ENCODE results near the gene RASSF4.
"Not testable (repeated sequence)": the region's sequence is repeated elsewhere in the genome, so short reads cannot be mapped to it uniquely, and the experiment has no call there.

Gene RASSF4

DNA sequence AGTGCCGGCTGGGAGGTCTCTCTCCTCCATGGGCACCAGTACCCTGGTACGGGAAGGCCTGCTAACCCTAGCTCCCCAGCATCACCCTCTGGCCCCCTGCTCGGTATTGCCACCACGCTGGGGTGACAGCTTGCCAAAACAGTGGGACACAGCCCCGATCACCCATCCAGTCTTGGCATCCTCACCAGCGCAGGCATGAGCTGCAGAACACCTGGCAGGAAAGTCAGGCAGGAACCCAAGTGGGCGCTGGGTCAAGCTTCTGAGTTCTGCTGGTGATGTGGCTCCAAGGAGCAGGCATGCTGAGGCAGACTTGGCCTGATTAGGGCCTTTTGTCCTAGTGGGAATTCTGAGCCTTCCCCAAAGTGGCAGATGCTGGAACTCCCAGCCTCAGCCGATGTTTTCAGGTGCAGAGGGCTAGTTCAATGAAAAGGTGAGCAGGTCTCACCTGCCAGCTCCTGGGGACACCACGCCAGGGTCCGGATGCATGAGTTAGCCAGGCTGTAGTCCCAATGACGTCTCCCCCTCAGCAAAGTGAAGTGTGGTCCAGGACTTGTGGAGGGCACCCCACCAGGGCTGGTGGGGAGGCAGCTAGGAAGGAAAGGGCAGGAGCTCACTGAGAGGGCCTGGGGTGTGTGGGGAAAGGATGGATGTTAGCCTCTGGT is 32.6 kb downstream of the RASSF4 start:
- DNase-seq: no peak

DNA sequence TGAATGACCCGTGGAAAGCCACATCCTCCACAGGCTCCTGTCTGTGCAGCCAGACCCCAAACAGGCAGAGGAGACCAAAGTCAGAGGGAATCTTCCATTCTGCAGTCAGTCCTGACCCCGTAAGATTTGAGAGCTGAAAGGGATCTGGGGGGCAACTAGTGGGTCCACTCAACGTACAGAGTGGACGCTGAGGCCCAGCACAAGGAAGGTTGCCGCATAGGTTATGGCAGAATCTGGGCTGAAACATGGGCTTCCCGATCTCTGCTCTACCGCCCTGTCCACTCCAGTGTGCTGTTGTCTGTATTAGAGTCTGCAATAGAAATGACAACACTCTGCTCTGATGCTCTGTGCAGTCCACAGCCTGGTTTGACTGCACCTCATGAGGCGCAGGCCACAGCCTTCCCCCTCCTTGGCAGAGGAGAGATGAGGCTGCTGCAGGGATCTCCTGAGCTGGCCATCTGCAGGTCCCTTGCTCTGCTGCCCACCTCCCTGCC is 33.2 kb downstream of the RASSF4 start:
- DNase-seq: no peak

DNA sequence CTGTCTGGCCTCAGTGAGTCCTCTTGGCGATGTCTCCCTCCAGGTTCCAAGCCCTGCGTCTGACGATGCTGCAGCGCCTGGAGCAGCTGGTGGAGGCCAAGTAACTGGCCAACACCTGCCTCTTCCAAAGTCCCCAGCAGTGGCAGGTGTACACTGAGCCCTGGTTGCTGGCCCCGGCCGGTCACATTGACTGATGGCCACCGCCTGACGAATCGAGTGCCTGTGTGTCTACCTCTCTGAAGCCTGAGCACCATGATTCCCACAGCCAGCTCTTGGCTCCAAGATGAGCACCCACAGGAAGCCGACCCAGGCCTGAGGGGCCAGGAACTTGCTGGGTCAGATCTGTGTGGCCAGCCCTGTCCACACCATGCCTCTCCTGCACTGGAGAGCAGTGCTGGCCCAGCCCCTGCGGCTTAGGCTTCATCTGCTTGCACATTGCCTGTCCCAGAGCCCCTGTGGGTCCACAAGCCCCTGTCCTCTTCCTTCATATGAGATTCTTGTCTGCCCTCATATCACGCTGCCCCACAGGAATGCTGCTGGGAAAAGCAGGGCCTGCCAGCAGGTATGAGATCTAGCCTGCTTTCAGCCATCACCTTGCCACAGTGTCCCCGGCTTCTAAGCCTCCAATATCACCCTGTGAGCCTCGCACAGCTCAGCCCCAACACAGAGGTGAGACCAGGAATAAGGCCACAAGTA is 33.8 kb downstream of the RASSF4 start:
- DNase-seq: no peak

DNA sequence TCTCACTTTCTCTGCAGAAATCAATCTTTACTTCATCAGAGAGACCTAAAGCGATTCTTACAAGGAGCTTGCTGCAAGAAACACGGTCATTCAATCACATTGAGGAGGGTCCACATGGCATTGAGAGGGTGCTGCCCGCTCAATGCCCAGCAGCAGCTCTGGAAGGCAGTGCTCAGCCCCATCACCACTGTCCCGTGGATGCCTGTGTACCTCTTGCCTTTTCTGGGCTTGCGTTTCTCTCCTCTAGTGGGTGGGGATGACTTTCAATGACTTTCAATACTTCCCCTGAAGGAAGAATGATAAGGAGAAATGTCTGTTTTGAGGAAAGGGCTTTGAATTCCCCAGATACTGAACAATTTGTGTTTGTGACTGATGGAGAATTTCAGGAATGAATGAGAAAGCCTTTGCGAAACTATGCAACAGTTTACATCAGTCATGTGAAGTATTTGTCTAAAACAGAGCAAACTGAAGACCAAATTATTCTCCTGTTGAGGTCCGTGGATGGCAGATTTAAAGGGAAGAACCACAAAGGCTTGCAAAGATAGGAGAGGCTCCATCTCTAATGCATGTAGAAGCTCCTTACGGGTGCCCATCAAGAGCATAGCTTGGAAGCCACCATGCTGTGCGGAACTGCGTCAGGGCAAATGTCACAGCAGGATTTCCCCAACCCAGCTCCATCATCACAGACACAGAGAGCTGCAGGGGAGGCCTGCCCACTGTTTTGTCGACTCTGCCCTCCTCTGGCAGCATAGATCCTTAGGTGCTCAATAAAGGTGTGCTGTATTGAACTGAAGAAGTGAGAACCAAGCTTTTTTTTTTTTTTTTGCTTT is 34.5 kb downstream of the RASSF4 start:
- no peak for DNase-seq

DNA sequence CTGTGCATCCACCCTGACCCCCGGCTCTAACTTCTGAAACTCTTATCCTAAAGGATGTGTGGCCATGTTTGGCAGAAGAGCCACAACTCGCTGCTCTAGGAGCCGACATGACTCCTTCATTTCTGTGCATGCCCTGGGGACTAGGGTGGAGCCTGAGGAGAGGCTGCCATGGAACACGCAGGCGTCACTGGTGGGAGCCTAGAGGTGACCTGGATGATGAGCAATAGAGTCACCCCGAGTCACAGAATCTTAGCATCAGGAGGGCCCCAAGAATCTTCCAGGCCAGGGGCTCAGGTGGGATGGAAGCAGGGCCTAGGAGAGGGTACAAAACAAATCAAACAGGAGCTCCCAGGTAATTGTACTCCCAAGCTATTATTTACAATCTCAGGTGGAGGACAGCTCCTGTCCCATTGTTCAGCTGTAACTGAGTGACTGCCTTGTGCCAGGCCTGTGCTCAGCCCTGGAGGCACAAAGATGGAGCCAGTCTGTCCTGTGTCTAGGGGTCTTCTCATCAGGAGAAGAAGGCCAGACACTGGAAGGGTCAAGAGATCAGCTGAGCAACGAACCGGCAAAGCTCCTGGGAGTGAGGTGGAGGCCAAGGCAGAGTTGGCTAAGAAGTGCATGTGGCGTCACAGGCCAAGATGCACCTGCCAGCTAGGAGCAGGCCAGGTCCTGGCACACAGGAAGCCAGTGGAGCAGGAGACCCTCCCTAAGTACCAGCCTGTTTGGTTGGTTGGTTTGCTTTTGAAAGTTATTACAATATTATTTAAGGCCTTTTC is 35.3 kb downstream of the RASSF4 start:
- DNase-seq: no peak

DNA sequence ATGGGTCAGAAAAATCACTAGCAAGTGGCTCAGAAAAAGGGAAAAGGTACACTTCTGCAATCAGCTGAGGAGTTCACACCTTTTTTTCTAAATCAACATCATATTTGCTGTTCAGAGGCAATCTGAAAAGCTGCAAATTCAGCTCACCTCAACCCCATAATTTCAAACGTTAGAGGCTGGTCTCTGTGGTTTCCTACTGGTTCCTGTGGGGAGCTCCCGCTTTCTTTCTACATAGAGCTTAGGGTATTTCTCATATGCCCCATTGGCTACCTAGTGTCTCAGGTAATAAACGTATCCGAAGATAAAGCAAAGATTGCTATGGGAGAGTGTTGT is 35.9 kb downstream of the RASSF4 start:
- DNase-seq: no peak

DNA sequence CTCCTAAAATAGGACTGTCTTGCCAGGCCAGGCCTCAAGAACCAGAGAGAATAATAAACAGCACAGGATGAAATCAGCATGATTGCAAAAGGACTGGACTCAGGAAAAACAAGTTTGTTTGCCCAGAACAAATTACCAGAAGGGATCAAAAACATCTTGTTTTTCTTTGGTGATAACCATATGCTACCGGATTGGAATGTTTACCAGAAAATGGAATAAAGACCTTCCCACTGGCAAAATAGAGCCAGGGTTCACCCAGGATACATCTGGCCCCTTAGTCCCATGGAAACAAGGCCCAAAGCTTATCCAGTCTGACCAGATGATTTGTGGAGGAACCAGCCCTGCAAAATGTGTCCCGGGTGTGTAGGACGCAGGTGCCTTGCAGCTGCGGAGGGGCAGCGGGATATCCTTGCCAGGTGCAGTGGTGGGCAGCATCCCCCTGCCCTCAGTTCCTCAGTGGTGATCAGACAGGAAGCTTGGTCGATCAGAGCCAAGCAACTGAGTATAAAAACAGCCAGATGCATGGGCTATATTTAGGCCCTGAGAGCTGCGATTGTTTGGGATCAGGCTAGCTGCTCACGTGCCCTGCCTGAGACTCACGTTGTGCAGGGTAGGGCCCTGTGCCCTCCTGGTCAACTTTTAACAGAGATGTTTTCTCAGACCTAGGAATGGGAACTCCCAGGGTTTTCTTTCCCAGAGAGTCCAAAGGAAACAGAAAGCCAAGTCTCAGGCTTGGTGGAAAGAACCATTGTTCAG is 36.5 kb downstream of the RASSF4 start:
- no peak for DNase-seq

DNA sequence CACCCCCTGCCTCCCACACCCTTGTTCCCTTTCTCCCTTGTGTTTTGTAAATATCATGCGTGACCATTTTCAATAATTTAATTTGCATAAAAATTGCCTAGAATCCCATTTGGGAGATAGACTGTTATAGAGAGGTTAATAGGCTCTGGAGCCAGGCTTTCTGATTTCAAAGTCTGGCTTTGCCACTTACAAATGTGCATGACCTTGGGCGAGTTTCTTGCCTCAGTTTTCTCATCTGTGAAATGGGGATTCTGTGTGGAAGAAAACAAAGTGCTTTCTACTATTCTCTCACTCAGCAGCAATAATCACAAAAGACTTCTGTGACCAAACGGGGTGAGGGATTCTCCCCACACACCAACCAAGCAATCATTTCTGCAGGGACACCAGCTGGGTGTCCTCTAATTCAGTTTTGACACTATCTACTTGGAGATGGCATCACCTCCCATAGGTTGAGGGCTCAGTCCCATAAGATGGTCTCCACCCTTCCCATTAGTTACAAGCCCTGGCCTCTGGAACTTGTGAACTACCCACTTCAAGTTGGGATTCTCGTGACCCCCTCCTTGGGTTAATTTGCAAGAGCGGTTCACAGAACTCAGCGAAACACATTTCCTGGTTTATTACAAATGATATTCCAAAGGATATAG is 37.6 kb downstream of the RASSF4 start:
- no peak for DNase-seq

DNA sequence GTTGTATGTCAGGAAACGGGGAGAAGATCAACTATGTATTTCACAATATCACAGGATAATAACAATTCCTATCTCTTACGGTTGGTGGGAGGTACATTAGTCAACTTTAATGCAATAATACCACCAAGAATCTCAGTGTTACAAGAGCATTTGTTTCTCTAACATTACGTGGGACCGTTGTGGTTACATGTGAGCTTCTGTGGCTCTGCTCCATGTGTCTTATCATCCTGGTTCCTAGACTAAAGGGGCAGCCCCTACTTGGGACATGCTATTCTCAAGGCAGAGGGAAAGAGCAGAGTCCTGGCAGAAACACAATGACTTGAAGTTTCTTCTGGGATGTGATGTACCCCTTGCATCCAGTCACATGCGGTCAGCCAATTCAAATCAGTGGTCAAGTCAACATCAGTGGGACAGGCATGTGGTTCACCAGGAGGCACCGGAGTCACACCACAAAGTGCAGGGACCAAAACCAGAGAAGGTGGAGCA is 38.6 kb downstream of the RASSF4 start:
- DNase-seq: no peak

DNA sequence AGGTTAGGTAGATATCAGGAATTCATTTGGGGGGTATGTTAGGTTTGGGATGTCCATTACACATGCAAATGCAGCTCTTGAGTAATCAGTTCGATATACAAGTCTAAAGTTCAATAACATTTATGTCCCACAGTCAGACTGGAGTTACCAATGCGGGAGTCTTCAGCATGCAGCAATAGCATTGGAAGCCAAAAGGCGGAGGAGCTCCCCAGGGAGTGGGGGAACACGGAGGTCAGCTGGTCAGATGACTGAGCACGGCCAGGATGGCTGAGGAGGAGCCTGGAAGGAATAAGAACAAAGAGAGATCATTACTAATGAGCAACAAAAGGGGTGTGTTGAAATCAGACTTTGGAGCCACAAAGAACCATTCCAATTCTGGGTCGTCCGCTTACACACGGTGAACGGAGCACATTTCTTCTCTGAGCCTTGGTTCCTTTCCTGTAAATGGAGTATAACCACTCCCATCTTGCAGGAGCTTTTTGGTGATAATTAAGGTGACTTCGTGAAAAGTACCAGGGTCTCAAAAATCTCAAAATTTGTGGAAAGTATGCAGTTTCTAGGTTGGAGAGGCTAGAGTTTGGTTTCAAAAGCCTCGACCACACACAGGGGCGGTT is 40.6 kb downstream of the RASSF4 start:
- DNase-seq: no peak

DNA sequence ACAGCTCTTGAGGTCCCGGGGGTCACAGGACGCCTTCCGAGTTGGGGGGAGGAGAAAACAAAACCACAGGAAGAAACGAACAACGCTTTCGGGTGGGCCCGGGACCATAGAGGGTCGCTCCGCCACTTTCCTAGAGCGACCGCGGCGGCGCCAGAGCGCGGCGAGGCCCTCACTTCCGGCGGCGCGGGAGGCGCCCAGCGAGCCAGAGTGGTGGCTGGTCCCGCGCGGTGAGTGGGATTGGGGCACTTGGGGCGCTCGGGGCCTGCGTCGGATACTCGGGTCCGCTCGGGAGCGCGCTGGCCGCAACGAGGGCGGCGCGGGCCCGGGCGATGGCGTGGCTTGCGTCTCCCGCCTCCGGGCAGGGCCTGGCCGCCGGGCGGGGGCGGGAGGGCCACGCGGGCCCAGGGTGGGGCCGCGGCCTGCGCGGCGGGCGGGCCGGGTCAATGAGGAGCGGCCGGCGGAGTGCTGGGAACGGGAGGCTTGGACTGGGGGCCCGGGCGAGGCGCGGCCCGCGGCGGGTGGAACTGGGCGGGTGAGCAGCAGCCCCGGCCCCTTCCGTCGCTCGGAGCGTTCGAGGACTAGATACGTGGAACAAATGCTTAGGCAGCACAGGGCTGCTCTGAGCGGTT is 41.3 kb downstream of the RASSF4 start, which contains the start of gene ZNF22:
ZNF22 (plus strand) TSS at position 172 of the 629 bp plus-strand sequence. CDS start 2,446 bp downstream, outside the sequence.
- no peak for DNase-seq

DNA sequence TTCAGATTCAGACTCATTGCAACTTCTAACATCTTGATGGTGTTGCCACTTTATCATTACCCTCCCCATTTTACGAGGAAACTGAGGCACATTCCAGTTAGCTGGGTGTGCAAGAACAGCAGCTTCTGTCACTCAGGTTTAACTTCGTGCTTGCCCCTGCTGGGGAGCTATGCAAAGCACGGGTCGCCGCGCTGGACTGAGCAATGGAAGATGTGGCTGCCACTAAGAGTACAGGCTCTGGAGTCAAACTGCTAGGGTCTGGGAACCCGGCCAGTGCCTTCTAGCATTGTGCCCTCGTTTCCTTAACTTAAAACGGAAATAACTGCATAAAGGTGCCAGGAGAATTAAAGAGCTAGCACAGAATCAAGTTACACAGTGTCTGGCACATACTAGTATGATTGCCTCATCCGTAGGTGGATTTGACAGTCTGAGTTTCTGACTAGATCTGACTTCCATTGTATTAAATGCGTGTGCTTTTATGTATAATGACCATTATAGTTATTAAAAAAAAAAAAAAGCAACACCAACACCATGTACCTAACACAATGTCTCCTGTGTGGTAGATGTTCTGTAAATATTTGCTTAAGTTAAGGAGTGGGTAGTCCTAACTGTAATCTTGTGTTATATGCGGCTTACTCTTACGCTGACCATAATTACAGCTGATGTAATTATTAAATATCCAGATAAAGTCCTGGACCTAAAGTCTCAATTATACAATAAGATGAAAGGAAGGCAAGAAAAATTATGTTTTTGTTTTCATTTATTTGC is 42.0 kb downstream of the RASSF4 start:
- no peak for DNase-seq

DNA sequence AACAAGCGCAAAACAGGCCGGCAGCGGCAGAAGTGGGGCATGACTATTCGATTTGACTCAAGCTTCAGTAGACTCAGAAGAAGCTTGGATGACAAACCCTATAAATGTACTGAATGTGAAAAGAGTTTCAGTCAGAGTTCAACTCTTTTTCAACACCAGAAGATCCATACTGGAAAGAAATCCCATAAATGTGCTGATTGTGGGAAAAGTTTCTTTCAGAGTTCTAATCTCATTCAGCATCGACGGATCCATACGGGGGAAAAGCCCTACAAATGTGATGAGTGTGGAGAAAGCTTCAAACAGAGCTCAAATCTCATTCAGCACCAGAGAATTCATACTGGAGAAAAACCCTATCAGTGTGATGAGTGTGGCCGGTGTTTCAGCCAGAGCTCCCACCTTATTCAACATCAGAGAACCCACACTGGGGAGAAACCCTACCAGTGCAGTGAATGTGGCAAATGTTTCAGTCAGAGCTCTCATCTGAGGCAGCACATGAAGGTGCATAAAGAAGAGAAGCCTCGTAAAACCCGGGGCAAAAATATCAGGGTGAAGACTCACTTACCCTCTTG is 43.9 kb downstream of the RASSF4 start:
- DNase-seq: no peak

DNA sequence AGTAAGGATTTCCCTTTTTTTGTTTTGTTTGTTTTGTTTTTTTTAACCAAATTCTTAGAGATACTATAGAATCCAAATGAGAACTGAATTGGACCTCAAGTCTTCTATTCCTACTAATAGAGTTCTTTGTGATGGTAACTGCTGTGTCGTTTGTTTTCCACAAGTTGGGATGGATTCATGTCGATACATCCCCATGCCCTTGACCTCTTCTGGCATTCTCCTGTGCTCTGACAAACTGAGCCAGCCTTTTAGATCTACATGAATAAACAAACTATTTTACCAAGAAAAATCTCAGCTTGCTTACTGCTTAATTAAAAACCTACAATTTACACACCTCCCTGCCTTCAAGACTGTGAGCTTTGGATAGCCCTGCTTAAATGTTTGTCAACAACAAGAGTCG is 45.1 kb downstream of the RASSF4 start:
- no peak for DNase-seq

DNA sequence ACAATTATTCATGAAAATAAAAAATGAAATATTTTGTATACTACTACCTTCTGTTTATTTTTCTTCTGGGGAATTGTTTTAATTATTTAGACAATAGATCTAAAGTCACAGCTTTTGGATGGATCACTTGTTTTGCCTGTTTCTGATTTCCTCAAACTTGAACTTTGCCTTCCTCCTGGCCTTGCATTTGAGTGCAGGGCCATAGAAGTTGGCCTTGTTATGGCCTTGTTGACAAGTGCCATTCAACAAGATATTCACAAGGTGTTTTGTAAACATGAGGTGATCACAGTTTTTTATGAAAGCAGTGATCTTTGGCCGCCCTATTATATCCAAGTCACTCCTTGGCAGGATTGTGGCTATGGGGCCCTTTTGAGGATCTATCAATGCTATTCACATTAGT is 45.7 kb downstream of the RASSF4 start:
- no peak for DNase-seq

DNA sequence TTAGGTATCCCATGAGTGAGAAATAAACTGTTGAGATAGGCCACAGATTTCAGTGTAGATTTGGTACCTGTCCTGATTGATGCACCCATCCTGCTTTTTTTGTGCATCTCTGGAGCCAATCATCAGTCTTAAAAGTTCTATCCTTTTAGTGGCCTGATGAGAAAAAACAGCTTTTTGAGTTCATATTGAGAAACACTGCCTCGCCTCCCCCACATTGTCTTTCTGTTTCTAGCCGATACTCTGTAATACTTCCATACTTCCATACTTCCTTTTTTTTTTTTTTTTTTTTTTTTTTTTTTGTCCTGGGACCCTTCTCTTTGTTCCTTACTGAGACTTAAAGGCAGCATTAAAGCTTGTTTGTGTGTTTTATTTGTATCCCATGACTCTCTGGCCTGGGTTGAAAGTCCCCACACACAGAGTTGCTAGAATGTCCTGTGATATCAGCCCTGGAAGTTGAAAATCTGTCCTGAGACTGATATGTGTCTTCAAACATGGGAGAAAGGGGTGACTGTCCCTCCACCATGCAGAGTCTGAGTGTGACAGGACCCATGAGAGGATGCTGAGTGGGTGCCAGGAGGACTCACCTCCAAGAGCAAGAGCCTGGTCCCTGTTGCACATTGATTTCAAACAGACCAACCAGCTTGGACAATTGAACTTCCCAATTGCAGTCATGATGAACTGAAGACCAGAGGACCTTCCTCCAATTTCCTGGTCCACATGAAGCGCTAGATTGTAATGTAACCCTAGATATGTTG is 46.9 kb downstream of the RASSF4 start:
- DNase-seq: no peak

DNA sequence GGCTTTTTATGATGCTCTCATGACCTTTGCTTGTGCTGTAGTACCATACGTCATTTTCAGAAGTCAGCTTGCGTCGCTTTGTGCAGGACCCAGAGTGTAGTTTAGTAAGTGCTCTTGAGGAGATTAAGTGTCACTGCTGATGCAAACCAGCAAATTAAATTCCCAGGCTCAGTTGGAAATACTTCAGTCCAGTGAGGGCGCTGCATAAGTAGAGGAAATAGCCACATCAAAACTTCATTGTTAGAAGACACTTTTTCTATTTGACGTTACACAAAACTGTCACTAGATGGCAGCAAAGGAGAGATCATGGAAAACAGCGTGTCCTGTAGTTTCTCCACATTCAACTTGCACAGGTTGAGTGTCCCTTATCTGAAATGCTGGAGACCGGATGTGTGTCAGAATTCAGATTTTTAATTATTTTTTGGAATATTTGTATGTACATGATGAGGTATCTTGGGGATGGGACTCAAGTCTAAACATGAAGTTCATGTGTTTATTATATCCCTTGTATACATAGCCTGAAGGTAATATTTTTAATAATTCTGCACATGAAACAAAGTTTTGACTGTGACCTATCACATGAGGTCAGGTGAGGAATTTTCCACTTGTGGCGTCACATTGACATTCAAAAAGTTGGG is 49.0 kb downstream of the RASSF4 start:
- peak; percentile 9 for DNase-seq

DNA sequence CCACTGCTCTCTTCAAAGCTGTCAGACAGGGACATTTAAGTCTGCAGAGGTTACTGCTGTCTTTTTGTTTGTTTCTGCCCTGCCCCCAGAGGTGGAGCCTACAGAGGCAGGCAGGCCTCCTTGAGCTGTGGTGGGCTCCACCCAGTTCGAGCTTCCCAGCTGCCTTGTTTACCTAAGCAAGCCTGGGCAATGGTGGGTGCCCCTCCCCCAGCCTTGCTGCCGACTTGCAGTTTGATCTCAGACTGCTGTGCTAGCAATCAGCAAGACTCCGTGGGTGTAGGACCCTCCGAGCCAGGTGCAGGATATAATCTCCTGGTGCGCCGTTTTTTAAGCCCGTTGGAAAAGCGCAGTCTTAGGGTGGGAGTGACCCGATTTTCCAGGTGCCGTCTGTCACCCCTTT is 55.0 kb downstream of the RASSF4 start:
- not testable (repeated sequence) for DNase-seq

All from NCI-H1417 treated with DMSO at 0.1 percent for 48 hours (cell line).